HG03378 (cell line): ENCODE data around the gene SNCA.

Experiments
- ATAC-seq: cut with Tn5 transposase; IDR thresholded peaks from one replicate; pipeline ENCODE4 v1.9.1; 2021; ENCODE audit warnings: mild to moderate bottlenecking, moderate library complexity; ENCODE audit not compliant: unreplicated experiment

SNCA gene

GRCh38 chr4:89757154-89757719 is 79.7 kb downstream of the SNCA start:
- ATAC-seq: no peak

GRCh38 chr4:89755220-89755619 is 81.7 kb downstream of the SNCA start:
- ATAC-seq: no peak

GRCh38 chr4:89754531-89754930 is 82.4 kb downstream of the SNCA start:
- no peak for ATAC-seq

GRCh38 chr4:89753601-89754066 is 83.3 kb downstream of the SNCA start:
- no peak for ATAC-seq

- no peak for ATAC-seq
These were observed 83.9 kb downstream of the SNCA start for GRCh38 chr4:89752932-89753598.

GRCh38 chr4:89751416-89751815 is 85.5 kb downstream of the SNCA start:
- no peak for ATAC-seq

GRCh38 chr4:89746377-89746776 is 90.6 kb downstream of the SNCA start:
- no peak for ATAC-seq

GRCh38 chr4:89745708-89746107 is 91.3 kb downstream of the SNCA start:
- no peak for ATAC-seq

- no peak for ATAC-seq
These were observed 92.0 kb downstream of the SNCA start for GRCh38 chr4:89744914-89745313.

GRCh38 chr4:89741768-89742167 is 95.2 kb downstream of the SNCA start:
- ATAC-seq: no peak

GRCh38 chr4:89739311-89739988 is 97.5 kb downstream of the SNCA start:
- ATAC-seq: no peak

- ATAC-seq: no peak
These were observed 99.1 kb downstream of the SNCA start for GRCh38 chr4:89737888-89738287.

GRCh38 chr4:89733946-89734345 is 103.0 kb downstream of the SNCA start:
- ATAC-seq: no peak

GRCh38 chr4:89727238-89727637 is 109.7 kb downstream of the SNCA start:
- ATAC-seq: no peak

GRCh38 chr4:89725268-89725667 is 111.7 kb downstream of the SNCA start:
- no peak for ATAC-seq

- no peak for ATAC-seq
These were observed 112.2 kb downstream of the SNCA start for GRCh38 chr4:89724716-89725115.

GRCh38 chr4:89723096-89723495 is 113.9 kb downstream of the SNCA start:
- ATAC-seq: no peak

- no peak for ATAC-seq
These were observed 114.4 kb downstream of the SNCA start for GRCh38 chr4:89722517-89722916.

- no peak for ATAC-seq
These were observed 116.0 kb downstream of the SNCA start for GRCh38 chr4:89720981-89721380.

GRCh38 chr4:89719536-89720090 is 117.3 kb downstream of the SNCA start:
- ATAC-seq: no peak

GRCh38 chr4:89716893-89717292 is 120.1 kb downstream of the SNCA start:
- no peak for ATAC-seq

GRCh38 chr4:89715631-89716030 is 121.3 kb downstream of the SNCA start:
- no peak for ATAC-seq
